ENCODE data around the gene PLIN5. TPM values are rescaled to one million over a fixed set of nuclear protein-coding genes. Genes with fewer than 3 reads are reported as not detected.
"Not testable (repeated sequence)": the region's sequence is repeated elsewhere in the genome, so short reads cannot be mapped to it uniquely, and the experiment has no call there.

The PLIN5 gene
- polyA plus RNA-seq, 2 donors = 2.7 to 4.9 TPM

- Histone ChIP-seq H3K4me1 (ENCODE audit: control insufficient read depth in 2 of 2, insufficient read depth in 2 of 2, low read length in 1 of 2) (no peaks in the 10 kb centered on the region), H3K4me3 (ENCODE audit: low read depth in 1 of 2, low read length in 2 of 2) (no peak overlapping the region), H3K27ac (ENCODE audit: low read depth in 2 of 2, low read length in 1 of 2) (no peak overlapping the region), H3K27me3 (ENCODE audit: control insufficient read depth in 1 of 2, insufficient read depth in 2 of 2, low read length in 2 of 2) (no peaks in the 10 kb centered on the region), H3K9me3 (ENCODE audit: control insufficient read depth in 2 of 2, insufficient read depth in 1 of 2, low read depth in 1 of 2, low read length in 1 of 2) (no peaks in the 10 kb centered on the region), H3K36me3 (ENCODE audit: control insufficient read depth in 2 of 2, insufficient read depth in 2 of 2, low read length in 1 of 2) (no peaks in the 10 kb centered on the region)
- WGBS, 2 donors = 95% methylated on average over 38 to 87 of the region's 87 CpGs
These were observed 9.0 kb upstream of the PLIN5 start for GRCh38 chr19:4543842-4544647.

DNA sequence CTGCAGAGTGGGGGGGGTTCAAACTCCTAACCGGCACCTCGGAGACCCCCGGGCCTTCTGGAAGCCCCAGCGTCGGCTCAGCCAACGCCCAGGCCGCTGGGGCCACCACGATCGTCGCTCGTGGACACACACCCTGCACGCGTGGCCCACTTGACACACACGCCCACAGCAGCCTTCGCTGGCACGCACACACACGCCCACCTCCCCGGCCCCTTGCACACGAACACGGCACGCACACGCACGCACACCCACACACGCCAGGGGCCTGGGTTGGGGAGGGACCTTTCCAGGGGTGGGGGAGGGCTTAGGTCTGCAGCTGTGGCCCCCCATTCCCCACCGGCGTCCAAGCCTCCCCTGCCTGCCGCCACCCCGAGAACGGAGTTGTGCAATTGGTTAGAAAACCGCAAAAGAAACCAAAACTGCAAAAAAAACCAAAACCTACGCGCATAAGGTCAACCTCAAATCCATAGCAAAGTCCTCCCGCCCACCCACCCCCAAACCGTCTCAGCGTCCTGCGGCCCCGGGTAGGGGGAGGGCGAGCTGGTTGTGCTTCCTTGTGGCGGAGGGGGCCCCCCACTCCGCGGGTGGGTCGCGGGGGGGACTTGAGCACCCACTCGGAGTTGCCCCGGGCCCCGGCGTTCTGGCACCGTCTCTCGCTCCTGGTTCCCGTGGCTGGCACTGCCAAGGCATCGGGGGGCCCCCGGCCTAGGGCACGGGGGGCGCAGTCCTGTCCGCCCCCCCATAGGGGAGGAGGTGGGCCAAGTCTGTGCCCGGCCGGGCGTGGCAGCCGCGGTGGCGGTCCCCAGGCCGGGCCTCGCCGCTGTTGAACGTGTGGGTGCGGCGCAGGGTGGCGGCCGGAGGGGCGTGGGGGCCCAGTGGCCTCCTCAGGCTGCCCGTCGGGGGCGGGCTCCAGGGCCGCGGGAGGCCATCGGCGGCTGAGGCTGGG, 8.1 kb upstream of the PLIN5 start:
- H3K4me3 ChIP-seq (ENCODE audit: low read depth in 1 of 2, low read length in 2 of 2) = no peak overlapping the region
- 76 to 79% methylated on average over 75 to 77 of the region's 77 CpGs for WGBS, 2 donors
- no peaks in the 10 kb centered on the region for H3K36me3 ChIP-seq (ENCODE audit: control insufficient read depth in 2 of 2, insufficient read depth in 2 of 2, low read length in 1 of 2)
- H3K27me3 ChIP-seq (ENCODE audit: control insufficient read depth in 1 of 2, insufficient read depth in 2 of 2, low read length in 2 of 2) = no peaks in the 10 kb centered on the region
- no peaks in the 10 kb centered on the region for H3K9me3 ChIP-seq (ENCODE audit: control insufficient read depth in 2 of 2, insufficient read depth in 1 of 2, low read depth in 1 of 2, low read length in 1 of 2)
- no peaks in the 10 kb centered on the region for H3K4me1 ChIP-seq (ENCODE audit: control insufficient read depth in 2 of 2, insufficient read depth in 2 of 2, low read length in 1 of 2)
- no peak overlapping the region for H3K27ac ChIP-seq (ENCODE audit: low read depth in 2 of 2, low read length in 1 of 2)

GRCh38 chr19:4541806-4542145, 6.8 kb upstream of the PLIN5 start:
- not testable (repeated sequence) for H3K27ac ChIP-seq (ENCODE audit: low read depth in 2 of 2, low read length in 1 of 2); H3K4me1 ChIP-seq (ENCODE audit: control insufficient read depth in 2 of 2, insufficient read depth in 2 of 2, low read length in 1 of 2); H3K36me3 ChIP-seq (ENCODE audit: control insufficient read depth in 2 of 2, insufficient read depth in 2 of 2, low read length in 1 of 2); H3K9me3 ChIP-seq (ENCODE audit: control insufficient read depth in 2 of 2, insufficient read depth in 1 of 2, low read depth in 1 of 2, low read length in 1 of 2); H3K4me3 ChIP-seq (ENCODE audit: low read depth in 1 of 2, low read length in 2 of 2); H3K27me3 ChIP-seq (ENCODE audit: control insufficient read depth in 1 of 2, insufficient read depth in 2 of 2, low read length in 2 of 2)
- WGBS, 2 donors = 90 to 92% methylated on average over 12 of the region's 12 CpGs

GRCh38 chr19:4541114-4541805, 6.2 kb upstream of the PLIN5 start:
- Histone ChIP-seq H3K27ac (ENCODE audit: low read depth in 2 of 2, low read length in 1 of 2) (no peak overlapping the region), H3K27me3 (ENCODE audit: control insufficient read depth in 1 of 2, insufficient read depth in 2 of 2, low read length in 2 of 2) (no peaks in the 10 kb centered on the region), H3K4me3 (ENCODE audit: low read depth in 1 of 2, low read length in 2 of 2) (no peak overlapping the region), H3K36me3 (ENCODE audit: control insufficient read depth in 2 of 2, insufficient read depth in 2 of 2, low read length in 1 of 2) (no peaks in the 10 kb centered on the region), H3K9me3 (ENCODE audit: control insufficient read depth in 2 of 2, insufficient read depth in 1 of 2, low read depth in 1 of 2, low read length in 1 of 2) (no peaks in the 10 kb centered on the region), H3K4me1 (ENCODE audit: control insufficient read depth in 2 of 2, insufficient read depth in 2 of 2, low read length in 1 of 2) (peaks cover 0 to 2% of the 10 kb centered on the region in 2 donors)
- WGBS, 2 donors = 81% methylated on average over 12 of the region's 12 CpGs

DNA sequence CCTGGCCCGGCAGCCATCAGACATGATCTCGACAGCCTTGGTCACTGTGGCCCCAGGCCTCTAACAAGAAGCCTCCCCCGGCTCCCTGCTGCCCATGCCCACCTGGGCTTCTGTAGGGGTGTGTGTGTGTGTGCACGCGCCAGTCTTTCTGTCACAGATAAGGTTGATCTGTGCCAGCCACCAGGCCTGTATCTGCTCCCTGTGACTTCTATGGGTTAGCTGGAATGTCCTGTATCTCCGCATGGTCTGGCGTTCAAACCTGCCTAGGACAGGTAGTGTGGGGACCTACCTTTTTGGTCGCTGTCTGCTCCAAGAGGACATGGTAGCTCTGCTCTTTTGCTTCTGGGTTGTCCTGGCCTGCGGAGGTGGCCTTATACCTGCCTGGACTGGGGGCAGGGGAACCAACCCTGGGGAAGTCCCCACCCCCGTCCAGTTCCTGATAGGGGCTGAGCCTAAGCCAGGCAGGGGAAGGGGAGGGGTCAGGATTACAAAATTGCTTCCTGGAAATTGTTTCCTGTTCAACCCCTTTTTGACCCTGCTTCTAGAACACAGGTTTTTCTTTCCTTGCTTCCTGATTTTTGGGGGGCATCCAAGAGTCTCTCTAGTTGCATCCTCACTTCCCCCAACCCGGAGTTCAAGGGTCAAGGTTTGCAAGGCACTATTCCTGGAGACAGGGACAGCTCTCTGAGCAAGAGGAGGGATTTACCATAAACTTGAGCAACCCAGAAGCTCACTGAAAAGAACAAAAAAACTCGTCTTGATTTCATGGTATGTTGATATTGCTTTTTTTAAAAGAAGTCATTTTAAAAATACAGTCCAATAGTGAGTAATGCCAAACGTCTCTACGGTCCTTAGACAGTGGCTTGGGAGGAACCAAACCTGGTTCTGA, 4.9 kb upstream of the PLIN5 start, which contains the start of gene LRG1:
Gene LRG1, minus strand, starts transcription at position 344 of the 889 bp plus-strand sequence. Its CDS starts 23 bp downstream, at position 321.
- Histone ChIP-seq H3K9me3 (ENCODE audit: control insufficient read depth in 2 of 2, insufficient read depth in 1 of 2, low read depth in 1 of 2, low read length in 1 of 2) (no peaks in the 10 kb centered on the region), H3K27ac (ENCODE audit: low read depth in 2 of 2, low read length in 1 of 2) (peak within 1 kb of the TSS; percentile 14 to 66), H3K27me3 (ENCODE audit: control insufficient read depth in 1 of 2, insufficient read depth in 2 of 2, low read length in 2 of 2) (no peaks in the 10 kb centered on the region), H3K4me3 (ENCODE audit: low read depth in 1 of 2, low read length in 2 of 2) (peak within 1 kb of the TSS; percentile 21 to 25), H3K36me3 (ENCODE audit: control insufficient read depth in 2 of 2, insufficient read depth in 2 of 2, low read length in 1 of 2) (no peaks in the 10 kb centered on the region), H3K4me1 (ENCODE audit: control insufficient read depth in 2 of 2, insufficient read depth in 2 of 2, low read length in 1 of 2) (peaks cover 2 to 6% of the 10 kb centered on the region in 2 donors)
- 39 to 52% methylated on average over 14 of the region's 14 CpGs for WGBS, 2 donors

GRCh38 chr19:4539169-4539692, 4.2 kb upstream of the PLIN5 start:
- Histone ChIP-seq H3K4me3 (ENCODE audit: low read depth in 1 of 2, low read length in 2 of 2) (peak overlapping the region; percentile 21 to 25), H3K9me3 (ENCODE audit: control insufficient read depth in 2 of 2, insufficient read depth in 1 of 2, low read depth in 1 of 2, low read length in 1 of 2) (no peaks in the 10 kb centered on the region), H3K36me3 (ENCODE audit: control insufficient read depth in 2 of 2, insufficient read depth in 2 of 2, low read length in 1 of 2) (no peaks in the 10 kb centered on the region), H3K27me3 (ENCODE audit: control insufficient read depth in 1 of 2, insufficient read depth in 2 of 2, low read length in 2 of 2) (no peaks in the 10 kb centered on the region), H3K4me1 (ENCODE audit: control insufficient read depth in 2 of 2, insufficient read depth in 2 of 2, low read length in 1 of 2) (peaks cover 2 to 6% of the 10 kb centered on the region in 2 donors), H3K27ac (ENCODE audit: low read depth in 2 of 2, low read length in 1 of 2) (peak overlapping the region in 1 of 2 donors; percentile 66)
- WGBS, 2 donors = 76 to 87% methylated on average over 3 of the region's 3 CpGs

DNA sequence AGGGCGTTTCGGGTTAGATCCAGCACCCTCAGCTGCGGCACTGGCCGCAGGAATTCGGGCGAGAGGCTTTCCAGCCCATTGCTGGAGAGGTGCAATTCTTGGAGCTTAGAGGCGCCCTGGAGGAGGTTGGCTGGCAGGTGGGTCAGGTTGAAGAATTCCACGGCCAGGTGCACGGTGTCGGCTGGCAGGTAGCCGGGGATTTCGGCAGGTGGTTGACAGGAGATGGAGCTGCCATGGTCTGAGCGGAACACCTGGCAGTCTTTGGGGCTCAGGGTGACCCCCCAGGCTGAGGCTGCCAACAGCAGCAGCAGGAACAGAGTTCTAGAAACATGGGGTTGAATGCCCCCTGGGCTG, 3.6 kb upstream of the PLIN5 start:
- no peaks in the 10 kb centered on the region for H3K9me3 ChIP-seq (ENCODE audit: control insufficient read depth in 2 of 2, insufficient read depth in 1 of 2, low read depth in 1 of 2, low read length in 1 of 2)
- H3K27me3 ChIP-seq (ENCODE audit: control insufficient read depth in 1 of 2, insufficient read depth in 2 of 2, low read length in 2 of 2) = no peaks in the 10 kb centered on the region
- H3K4me3 ChIP-seq (ENCODE audit: low read depth in 1 of 2, low read length in 2 of 2) = peak overlapping the region; percentile 9 to 25
- H3K36me3 ChIP-seq (ENCODE audit: control insufficient read depth in 2 of 2, insufficient read depth in 2 of 2, low read length in 1 of 2) = no peaks in the 10 kb centered on the region
- 74 to 81% methylated on average over 13 of the region's 13 CpGs for WGBS, 2 donors
- H3K27ac ChIP-seq (ENCODE audit: low read depth in 2 of 2, low read length in 1 of 2) = no peak overlapping the region
- peaks cover 2 to 6% of the 10 kb centered on the region in 2 donors for H3K4me1 ChIP-seq (ENCODE audit: control insufficient read depth in 2 of 2, insufficient read depth in 2 of 2, low read length in 1 of 2)

DNA sequence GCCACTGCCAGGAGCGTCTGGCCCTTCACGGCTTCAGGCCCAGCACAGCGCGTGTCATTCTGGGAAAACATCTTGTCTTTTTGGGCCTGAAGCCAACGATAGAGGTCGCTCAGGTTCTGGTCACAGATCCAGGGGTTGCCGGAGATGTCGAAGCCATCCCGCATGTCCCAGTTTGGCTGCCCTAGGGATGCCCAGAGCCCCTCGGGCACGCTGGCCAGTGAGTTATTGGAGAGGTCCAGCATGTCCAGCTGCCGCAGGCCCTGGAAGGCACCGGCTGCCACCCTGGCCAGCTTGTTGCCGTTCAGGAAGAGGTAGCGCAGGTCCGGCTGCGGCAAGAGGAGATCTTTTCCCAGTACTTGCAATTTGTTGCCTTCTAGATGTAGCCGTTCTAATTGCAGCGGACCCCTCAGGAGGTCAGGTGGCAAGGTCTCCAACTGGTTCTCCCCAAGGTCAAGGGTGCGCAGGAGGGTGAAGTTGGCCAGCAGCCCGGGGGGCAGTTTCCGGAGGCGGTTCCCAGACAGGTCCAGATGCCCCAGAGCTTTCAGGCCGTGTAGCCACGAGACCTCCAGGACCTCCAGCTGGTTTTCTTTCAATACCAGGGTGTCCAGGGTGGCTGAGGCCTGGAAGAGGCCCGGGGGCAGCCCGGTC, 3.1 kb upstream of the PLIN5 start:
- Histone ChIP-seq H3K27ac (ENCODE audit: low read depth in 2 of 2, low read length in 1 of 2) (no peak overlapping the region), H3K4me1 (ENCODE audit: control insufficient read depth in 2 of 2, insufficient read depth in 2 of 2, low read length in 1 of 2) (peaks cover 2 to 6% of the 10 kb centered on the region in 2 donors), H3K36me3 (ENCODE audit: control insufficient read depth in 2 of 2, insufficient read depth in 2 of 2, low read length in 1 of 2) (no peaks in the 10 kb centered on the region), H3K4me3 (ENCODE audit: low read depth in 1 of 2, low read length in 2 of 2) (peak overlapping the region in 1 of 2 donors; percentile 9), H3K27me3 (ENCODE audit: control insufficient read depth in 1 of 2, insufficient read depth in 2 of 2, low read length in 2 of 2) (no peaks in the 10 kb centered on the region), H3K9me3 (ENCODE audit: control insufficient read depth in 2 of 2, insufficient read depth in 1 of 2, low read depth in 1 of 2, low read length in 1 of 2) (no peaks in the 10 kb centered on the region)
- 78 to 83% methylated on average over 27 of the region's 27 CpGs for WGBS, 2 donors
